ENCODE measurements around the gene MPHOSPH8.

The MPHOSPH8 gene

GRCh38 chr13:19633479-19634255 is at the start of gene MPHOSPH8:
Gene MPHOSPH8, plus strand, starts transcription at chr13:19633659. Its CDS starts 90 bp downstream, at chr13:19633749.
- peak; percentile 97 for DNase-seq

- DNase-seq = peak; percentile 68
Observed at GRCh38 chr13:19586904-19587634, 46.4 kb upstream of the MPHOSPH8 start.

GRCh38 chr13:19587635-19588300 is 45.7 kb upstream of the MPHOSPH8 start:
- DNase-seq = no peak

- no peak for DNase-seq
Observed at GRCh38 chr13:19589312-19589711, 44.1 kb upstream of the MPHOSPH8 start.

- DNase-seq = no peak
Observed at GRCh38 chr13:19590423-19590822, 43.0 kb upstream of the MPHOSPH8 start.

- DNase-seq = peak; percentile 22
Observed at GRCh38 chr13:19591864-19592263, 41.6 kb upstream of the MPHOSPH8 start.

- DNase-seq = no peak
Observed at GRCh38 chr13:19592657-19593180, 40.7 kb upstream of the MPHOSPH8 start.

- no peak for DNase-seq
Observed at GRCh38 chr13:19596086-19596485, 37.4 kb upstream of the MPHOSPH8 start.

GRCh38 chr13:19596960-19597361 is 36.5 kb upstream of the MPHOSPH8 start:
- DNase-seq = peak; percentile 13

- DNase-seq = peak; percentile 40
Observed at GRCh38 chr13:19597523-19597922, 35.9 kb upstream of the MPHOSPH8 start.

GRCh38 chr13:19601749-19602725 is 31.4 kb upstream of the MPHOSPH8 start:
- DNase-seq = no peak

- DNase-seq = no peak
Observed at GRCh38 chr13:19604306-19604705, 29.2 kb upstream of the MPHOSPH8 start.

GRCh38 chr13:19605161-19605955 is 28.1 kb upstream of the MPHOSPH8 start:
- no peak for DNase-seq

- DNase-seq = no peak
Observed at GRCh38 chr13:19606152-19606551, 27.3 kb upstream of the MPHOSPH8 start.

- no peak for DNase-seq
Observed at GRCh38 chr13:19606737-19607136, 26.7 kb upstream of the MPHOSPH8 start.

GRCh38 chr13:19607523-19608078 is 25.9 kb upstream of the MPHOSPH8 start:
- no peak for DNase-seq

- DNase-seq = peak; percentile 31
Observed at GRCh38 chr13:19618977-19619376, 14.5 kb upstream of the MPHOSPH8 start.

GRCh38 chr13:19622193-19622592 is 11.3 kb upstream of the MPHOSPH8 start:
- no peak for DNase-seq

GRCh38 chr13:19624265-19624664 is 9.2 kb upstream of the MPHOSPH8 start:
- DNase-seq = no peak

GRCh38 chr13:19632915-19633478 is 462 bp upstream of the MPHOSPH8 start:
- no peak for DNase-seq
